Ovary (tissue), 3 donors: ENCODE measurements around the gene DDRGK1.

Experiments
- CTCF ChIP-seq, 3 donors: fragments of 450-650 bp in 2 of 3; fragments of 200-600 bp in 1 of 3; IDR thresholded peaks; one replicate each; pipeline versions ENCODE4 v1.5.1 to v1.8.0; 2016 to 2022; ENCODE audit warnings: antibody characterized with exemption in 3 of 3, mild to moderate bottlenecking in 1 of 3
- POLR2A ChIP-seq: fragments of 450-650 bp; IDR thresholded peaks from one replicate; pipeline ENCODE4 v1.6.1; 2017; ENCODE audit warnings: antibody characterized with exemption, mild to moderate bottlenecking, moderate library complexity
- donor health status: DM: no; HTN: no; CAD: no.

GRCh38 chr20:3233131-3233990 is 28.9 kb upstream of the DDRGK1 start:
- TF ChIP-seq CTCF (IDR thresholded peaks at IDR 0.05) (no peak), POLR2A (no peak)
